ENCODE data around the gene TAOK1. TPM values are rescaled to one million over a fixed set of nuclear protein-coding genes. Genes with fewer than 3 reads are reported as not detected.
"Not testable (repeated sequence)": the region's sequence is repeated elsewhere in the genome, so short reads cannot be mapped to it uniquely, and the experiment has no call there.

TAOK1 gene
- total and polyA plus RNA-seq, 3 donors from 2014 or later = 28.4 to 107 (median 101) TPM

- intact Hi-C loops (cut with DNase I; ENCODE audit: low total_unique reads) = no loop called here
- Histone ChIP-seq H3K36me3 (ENCODE audit: low read depth, missing control alignments) (no peaks in the 10 kb centered on the region), H3K4me3 (no peak overlapping the region), H3K27me3 (no peaks in the 10 kb centered on the region), H3K4me1 (no peaks in the 10 kb centered on the region), H3K27ac (no peak overlapping the region), H3K9me3 (no peaks in the 10 kb centered on the region)
- no peak for TF ChIP-seq CTCF (IDR thresholded peaks at IDR 0.05)
- no peak for TF ChIP-seq POLR2A (IDR thresholded peaks at IDR 0.05)
- WGBS, 2 donors = 92 to 93% methylated on average over 2 of the region's 2 CpGs
- no peak for DNase-seq
These were observed 85.7 kb downstream of the TAOK1 start for GRCh38 chr17:29475891-29476290.

- intact Hi-C loops (cut with DNase I; ENCODE audit: low total_unique reads) = not testable (repeated sequence)
These were observed 90.2 kb downstream of the TAOK1 start for GRCh38 chr17:29480249-29480928.

GRCh38 chr17:29483503-29483902 is 93.3 kb downstream of the TAOK1 start:
- no peaks in the 10 kb centered on the region for H3K27me3 ChIP-seq
- H3K4me3 ChIP-seq = no peak overlapping the region
- 84 to 96% methylated on average over 1 of the region's 1 CpG for WGBS, 2 donors
- TF ChIP-seq POLR2A (IDR thresholded peaks at IDR 0.05) (no peak), CTCF (IDR thresholded peaks at IDR 0.05) (no peak)
- H3K27ac ChIP-seq = no peak overlapping the region
- intact Hi-C loops (cut with DNase I; ENCODE audit: low total_unique reads) = no loop called here
- H3K9me3 ChIP-seq = no peaks in the 10 kb centered on the region
- H3K4me1 ChIP-seq = no peaks in the 10 kb centered on the region
- H3K36me3 ChIP-seq (ENCODE audit: low read depth, missing control alignments) = no peaks in the 10 kb centered on the region
- no peak for DNase-seq

More at GRCh38 chr17:29480249-29480928, 90.2 kb downstream of the TAOK1 start:
- H3K9me3 ChIP-seq; H3K27ac ChIP-seq; DNase-seq; H3K36me3 ChIP-seq (ENCODE audit: low read depth, missing control alignments); H3K4me1 ChIP-seq; H3K27me3 ChIP-seq; H3K4me3 ChIP-seq: not testable (repeated sequence)
- 88 to 91% methylated on average over 7 of the region's 7 CpGs for WGBS, 2 donors

- no peak overlapping the region for H3K27ac ChIP-seq
- no peak overlapping the region for H3K4me3 ChIP-seq
- TF ChIP-seq POLR2A (IDR thresholded peaks at IDR 0.05) (no peak), CTCF (IDR thresholded peaks at IDR 0.05) (no peak)
- H3K9me3 ChIP-seq = no peaks in the 10 kb centered on the region
- intact Hi-C loops (cut with DNase I; ENCODE audit: low total_unique reads) = no loop called here
- H3K36me3 ChIP-seq (ENCODE audit: low read depth, missing control alignments) = no peaks in the 10 kb centered on the region
- H3K4me1 ChIP-seq = no peaks in the 10 kb centered on the region
- DNase-seq = no peak
- no peaks in the 10 kb centered on the region for H3K27me3 ChIP-seq
- WGBS, 2 donors = 96 to 98% methylated on average over 1 of the region's 1 CpG
These were observed 104.8 kb downstream of the TAOK1 start for GRCh38 chr17:29495011-29495410.

GRCh38 chr17:29504711-29505110 is 114.5 kb downstream of the TAOK1 start:
- H3K4me1 ChIP-seq = no peaks in the 10 kb centered on the region
- H3K36me3 ChIP-seq (ENCODE audit: low read depth, missing control alignments) = no peaks in the 10 kb centered on the region
- no peaks in the 10 kb centered on the region for H3K27me3 ChIP-seq
- intact Hi-C loops (cut with DNase I; ENCODE audit: low total_unique reads) = no loop called here
- no peaks in the 10 kb centered on the region for H3K9me3 ChIP-seq
- H3K27ac ChIP-seq = no peak overlapping the region
- H3K4me3 ChIP-seq = no peak overlapping the region
- WGBS, 2 donors = 91 to 94% methylated on average over 1 of the region's 1 CpG
- no peak for TF ChIP-seq CTCF (IDR thresholded peaks at IDR 0.05)
- TF ChIP-seq POLR2A (IDR thresholded peaks at IDR 0.05) = no peak
- no peak for DNase-seq
